Gastrocnemius medialis (tissue), 4 donors: ENCODE data around the gene TAF5L. TPM values are rescaled to one million over a fixed set of nuclear protein-coding genes. Genes with fewer than 3 reads are reported as not detected.
A peak's percentile ranks its signal among the peaks of the same experiment; 100 is the strongest.
"Not testable (repeated sequence)": the region's sequence is repeated elsewhere in the genome, so short reads cannot be mapped to it uniquely, and the experiment has no call there.

Experiments used
- ATAC-seq, 2 donors: fragments of 150-250 bp; one replicate each; pipeline ENCODE4 v1.9.1; 2016
- DNase-seq, 2 donors: peaks; one replicate each; pipeline ENCODE4 v3.0.0-alpha.2; 2019
- H3K27ac ChIP-seq, 4 donors: fragments of 200-600 bp; sonication (generic); 1 replicate in 1 of 4; 2 replicates in 3 of 4; pipeline ENCODE4 v1.5.1; 2016 to 2018; ENCODE audit warnings: mild to moderate bottlenecking in 2 of 4, moderate library complexity in 1 of 4
- H3K27me3 ChIP-seq, 3 donors: fragments of 200-600 bp; sonication (generic) in 2 of 3; 1 replicate in 1 of 3; 2 replicates in 2 of 3; pipeline versions ENCODE4 v1.5.1 to v1.6.0; 2016 to 2019; ENCODE audit warnings: mild to moderate bottlenecking in 1 of 3, moderate library complexity in 1 of 3
- H3K36me3 ChIP-seq, 2 donors: fragments of 200-600 bp; sonication (generic) in 1 of 2; one replicate each; pipeline ENCODE4 v1.5.1; 2017 to 2018
- H3K4me1 ChIP-seq, 2 donors: fragments of 200-600 bp; sonication (generic) in 1 of 2; one replicate each; pipeline ENCODE4 v1.5.1; 2016 to 2017; ENCODE audit warnings: mild to moderate bottlenecking in 2 of 2
- H3K4me3 ChIP-seq, 4 donors: fragments of 200-600 bp; sonication (generic) in 3 of 4; 1 replicate in 1 of 4; 2 replicates in 3 of 4; pipeline ENCODE4 v1.5.1; 2016 to 2019; ENCODE audit warnings: mild to moderate bottlenecking in 2 of 4
- H3K9me3 ChIP-seq, 3 donors: fragments of 200-600 bp; sonication (generic) in 2 of 3; 1 replicate in 1 of 3; 2 replicates in 2 of 3; pipeline ENCODE4 v1.5.1; 2016 to 2019
- POLR2A ChIP-seq, 2 donors: fragments of 450-650 bp; IDR thresholded peaks; one replicate each; pipeline ENCODE4 v1.6.1; 2017; ENCODE audit warnings: antibody characterized with exemption in 2 of 2, mild to moderate bottlenecking in 2 of 2, moderate library complexity in 2 of 2
- in situ Hi-C, 4 donors: fragments of 200-750 bp; cut with MboI; loops; one replicate each; pipeline versions ENCODE4 v1.15.0 to v1.8.0; 2017; ENCODE audit warnings: low sequenced_read_pairs in 4 of 4
- intact Hi-C: fragments of 100-400 bp; cut with DNase I; formaldehyde crosslinking; loops from one replicate; pipeline ENCODE4 v1.15.1; 2023; ENCODE audit warnings: low total_unique reads
- total RNA-seq, 4 donors: library from RNA; depleted of rRNA; stranded (reverse); fragments of >200 nt; gene quantifications; one replicate each; pipeline versions ENCODE4 v1.1.0 to v1.2.3, GENCODE V29; 2016
- TF ChIP-seq, protein P1 (sequence below), 5 experiments: fragments of 450-650 bp in 3 of 5; fragments of 200-600 bp in 2 of 5; sonication (generic) in 2 of 5; IDR thresholded peaks in 4 of 5; conservative IDR thresholded peaks in 1 of 5; 1 replicate in 4 of 5; 2 replicates in 1 of 5; pipeline ENCODE4 v1.5.1; 2016 to 2019; ENCODE audit warnings: antibody characterized with exemption in 5 of 5, mild to moderate bottlenecking in 3 of 5, moderate library complexity in 3 of 5

TAF5L gene
- total RNA-seq, 4 donors from 2014 or later, result 14.5 to 37.4 (median 24.3) TPM

- intact Hi-C loops (no loop called here), in situ Hi-C loops (loop anchor here (5.0 to 10.0 kb wide), 3 partner anchors 55 to 65 kb away; partner anchors contain the start of genes TAF5L (in 3 of the 4) and URB2 (in 3 of the 4))
- Histone ChIP-seq H3K27me3 (no peaks in the 10 kb centered on the region), H3K4me1 (peaks cover 16 to 22% of the 10 kb centered on the region in 2 donors), H3K9me3 (no peaks in the 10 kb centered on the region), H3K4me3 (no peak overlapping the region), H3K27ac (peak overlapping the region; percentile 36 to 65 (median 60)), H3K36me3 (no peaks in the 10 kb centered on the region)
- ATAC-seq (no peak), DNase-seq (no peak)
- TF ChIP-seq POLR2A (IDR thresholded peaks at IDR 0.05), result no peak
- TF ChIP-seq, protein P1, sequence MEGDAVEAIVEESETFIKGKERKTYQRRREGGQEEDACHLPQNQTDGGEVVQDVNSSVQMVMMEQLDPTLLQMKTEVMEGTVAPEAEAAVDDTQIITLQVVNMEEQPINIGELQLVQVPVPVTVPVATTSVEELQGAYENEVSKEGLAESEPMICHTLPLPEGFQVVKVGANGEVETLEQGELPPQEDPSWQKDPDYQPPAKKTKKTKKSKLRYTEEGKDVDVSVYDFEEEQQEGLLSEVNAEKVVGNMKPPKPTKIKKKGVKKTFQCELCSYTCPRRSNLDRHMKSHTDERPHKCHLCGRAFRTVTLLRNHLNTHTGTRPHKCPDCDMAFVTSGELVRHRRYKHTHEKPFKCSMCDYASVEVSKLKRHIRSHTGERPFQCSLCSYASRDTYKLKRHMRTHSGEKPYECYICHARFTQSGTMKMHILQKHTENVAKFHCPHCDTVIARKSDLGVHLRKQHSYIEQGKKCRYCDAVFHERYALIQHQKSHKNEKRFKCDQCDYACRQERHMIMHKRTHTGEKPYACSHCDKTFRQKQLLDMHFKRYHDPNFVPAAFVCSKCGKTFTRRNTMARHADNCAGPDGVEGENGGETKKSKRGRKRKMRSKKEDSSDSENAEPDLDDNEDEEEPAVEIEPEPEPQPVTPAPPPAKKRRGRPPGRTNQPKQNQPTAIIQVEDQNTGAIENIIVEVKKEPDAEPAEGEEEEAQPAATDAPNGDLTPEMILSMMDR (IDR thresholded peaks at IDR 0.05 in 4 of 5, conservative IDR thresholded peaks at IDR 0.05 in 1 of 5), result no peak
These were observed 63.2 kb downstream of the TAF5L start for GRCh38 chr1:229562686-229563085.

- no peak for DNase-seq
- Histone ChIP-seq H3K9me3 (no peaks in the 10 kb centered on the region), H3K4me3 (no peak overlapping the region), H3K27ac (no peak overlapping the region), H3K36me3 (no peaks in the 10 kb centered on the region), H3K27me3 (no peaks in the 10 kb centered on the region), H3K4me1 (peaks cover 32 to 36% of the 10 kb centered on the region in 2 donors)
- intact Hi-C loops, result no loop called here
- ATAC-seq, result no peak
- TF ChIP-seq POLR2A (IDR thresholded peaks at IDR 0.05), result no peak
- TF ChIP-seq, protein P1 (IDR thresholded peaks at IDR 0.05 in 4 of 5, conservative IDR thresholded peaks at IDR 0.05 in 1 of 5), result no peak
- in situ Hi-C loops, result loop anchor here (5.0 to 10.0 kb wide), 3 partner anchors 56 to 66 kb away; partner anchors contain the start of genes TAF5L (in 3 of the 4) and URB2 (in 3 of the 4)
These were observed 64.8 kb downstream of the TAF5L start for GRCh38 chr1:229561141-229561540.

- H3K4me1 ChIP-seq, result peaks cover 38 to 42% of the 10 kb centered on the region in 2 donors
- H3K9me3 ChIP-seq, DNase-seq, intact Hi-C loops, ATAC-seq, H3K27ac ChIP-seq, H3K36me3 ChIP-seq, H3K4me3 ChIP-seq, H3K27me3 ChIP-seq: not testable (repeated sequence)
- in situ Hi-C loops, result loop anchor here (5.0 to 10.0 kb wide), 3 partner anchors 57 to 67 kb away; partner anchors contain the start of genes TAF5L (in 3 of the 4) and URB2 (in 3 of the 4)
These were observed 65.8 kb downstream of the TAF5L start for GRCh38 chr1:229560124-229560523.

GRCh38 chr1:229559336-229559801 lies 66.6 kb downstream of the TAF5L start:
- Histone ChIP-seq H3K27ac (peak overlapping the region; percentile 85 to 95 (median 90)), H3K4me3 (peak overlapping the region; percentile 76 to 91 (median 86)), H3K4me1 (peaks cover 41 to 48% of the 10 kb centered on the region in 2 donors)
- in situ Hi-C loops, H3K36me3 ChIP-seq, DNase-seq, H3K9me3 ChIP-seq, H3K27me3 ChIP-seq, ATAC-seq: not testable (repeated sequence)
- intact Hi-C loops, result loop anchor here (1.0 to 10.0 kb wide), 5 partner anchors 37 to 743 kb away; partner anchors contain the start of genes GALNT2, TAF5L and URB2

GRCh38 chr1:229558460-229559335 lies 67.2 kb downstream of the TAF5L start, which contains the start of gene ABCB10:
TSS of gene ABCB10 (minus strand) at chr1:229558707. CDS start at chr1:229558652, 55 bp downstream.
- peaks cover 39 to 48% of the 10 kb centered on the region in 2 donors for H3K4me1 ChIP-seq
- peak; percentile 72 to 73 for TF ChIP-seq POLR2A (IDR thresholded peaks at IDR 0.05)
- TF ChIP-seq, protein P1 (IDR thresholded peaks at IDR 0.05 in 4 of 5, conservative IDR thresholded peaks at IDR 0.05 in 1 of 5), result peak; percentile 68 to 81 (median 80)
- no peaks in the 10 kb centered on the region for H3K9me3 ChIP-seq
- in situ Hi-C loops (no loop called here), intact Hi-C loops (loop anchor here (1.0 to 10.0 kb wide), 6 partner anchors 38 to 744 kb away; partner anchors contain the start of genes GALNT2, NUP133, TAF5L and URB2)
- DNase-seq, result peak; percentile 93 to 96
- H3K4me3 ChIP-seq, result peak within 1 kb of the TSS; percentile 76 to 95 (median 86)
- H3K27ac ChIP-seq, result peak within 1 kb of the TSS; percentile 85 to 95 (median 90)
- H3K27me3 ChIP-seq, result no peaks in the 10 kb centered on the region
- H3K36me3 ChIP-seq, result no peaks in the 10 kb centered on the region
- ATAC-seq, result peak; percentile 92
